HS-5 (cell line): Measurements from ENCODE around the gene AP1G1.

Source experiments
- DNase-seq: peaks from one replicate; pipeline ENCODE4 v3.0.0-alpha.2; 2012; ENCODE audit warnings: low read depth

AP1G1 gene

GRCh38 chr16:71754108-71754507 lies 54.5 kb downstream of the AP1G1 start:
- no peak for DNase-seq

GRCh38 chr16:71748226-71748625 lies 60.4 kb downstream of the AP1G1 start:
- no peak for DNase-seq

- DNase-seq: no peak
Observed at GRCh38 chr16:71746442-71747046, 62.1 kb downstream of the AP1G1 start.

- DNase-seq: no peak
Observed at GRCh38 chr16:71738855-71739254, 69.8 kb downstream of the AP1G1 start.

- DNase-seq: no peak
Observed at GRCh38 chr16:71737501-71737900, 71.1 kb downstream of the AP1G1 start.

GRCh38 chr16:71734511-71734910 lies 74.1 kb downstream of the AP1G1 start:
- DNase-seq: no peak

- no peak for DNase-seq
Observed at GRCh38 chr16:71732587-71732986, 76.0 kb downstream of the AP1G1 start.

GRCh38 chr16:71727551-71728324 lies 80.9 kb downstream of the AP1G1 start:
- DNase-seq: no peak

- DNase-seq: no peak
Observed at GRCh38 chr16:71726476-71727315, 81.9 kb downstream of the AP1G1 start.

- no peak for DNase-seq
Observed at GRCh38 chr16:71724320-71724751, 84.3 kb downstream of the AP1G1 start, which contains the start of gene PHLPP2. PHLPP2 (minus strand) TSS chr16:71724701; CDS start chr16:71714795, 9,906 bp downstream.

- DNase-seq: no peak
Observed at GRCh38 chr16:71723537-71724319, 84.9 kb downstream of the AP1G1 start.

GRCh38 chr16:71722801-71723536 lies 85.7 kb downstream of the AP1G1 start:
- peak; percentile 41 for DNase-seq

- no peak for DNase-seq
Observed at GRCh38 chr16:71721066-71721740, 87.4 kb downstream of the AP1G1 start.

GRCh38 chr16:71712501-71712900 lies 96.1 kb downstream of the AP1G1 start:
- DNase-seq: no peak

- no peak for DNase-seq
Observed at GRCh38 chr16:71711789-71712188, 96.8 kb downstream of the AP1G1 start.

GRCh38 chr16:71709229-71709781 lies 99.3 kb downstream of the AP1G1 start:
- DNase-seq: peak; percentile 84

- no peak for DNase-seq
Observed at GRCh38 chr16:71708696-71709095, 99.9 kb downstream of the AP1G1 start.

- no peak for DNase-seq
Observed at GRCh38 chr16:71707199-71707598, 101.4 kb downstream of the AP1G1 start.

- no peak for DNase-seq
Observed at GRCh38 chr16:71706046-71706445, 102.6 kb downstream of the AP1G1 start.

GRCh38 chr16:71703333-71703732 lies 105.3 kb downstream of the AP1G1 start:
- no peak for DNase-seq
